ENCODE results near the gene USP24.

- TF ChIP-seq CTCF (IDR thresholded peaks at IDR 0.05) (no peak), RFX5 (IDR thresholded peaks at IDR 0.05; ENCODE audit: low read length) (no peak), RAD21 (IDR thresholded peaks at IDR 0.05; ENCODE audit: low read length) (no peak), MEF2A (IDR thresholded peaks at IDR 0.05; ENCODE audit: borderline replicate concordance, low read depth) (no peak), REST (IDR thresholded peaks at IDR 0.05; ENCODE audit: low read depth, low read length) (no peak), EP300 (IDR thresholded peaks at IDR 0.05; ENCODE audit: borderline replicate concordance in 1 of 2, low read depth in 1 of 2, low read length in 1 of 2) (no peak), SMC3 (IDR thresholded peaks at IDR 0.05; ENCODE audit: low read depth, low read length) (no peak), EZH2phosphoT487 (IDR thresholded peaks at IDR 0.05; ENCODE audit: borderline replicate concordance, low read depth) (no peak)
Measured at GRCh38 chr1:55065648-55066047, 149.5 kb downstream of the USP24 start.
